Ovary (tissue), 9 donors: ENCODE measurements around the gene TMCC3. TPM values are rescaled to one million over a fixed set of nuclear protein-coding genes. Genes with fewer than 3 reads are reported as not detected.
A peak's percentile ranks its signal among the peaks of the same experiment; 100 is the strongest.

Experiments used
- DNase-seq, 5 donors: peaks; one replicate each; pipeline ENCODE4 v3.0.0-alpha.2; 2019 to 2020
- H3K27ac ChIP-seq, 2 donors: fragments of 200-600 bp; one replicate each; pipeline versions ENCODE4 v1.5.1 to v1.8.0; 2019 to 2022
- H3K27me3 ChIP-seq: fragments of 200-600 bp; one replicate; pipeline ENCODE4 v1.8.0; 2022
- H3K36me3 ChIP-seq: fragments of 200-600 bp; sonication (generic); one replicate; pipeline ENCODE4 v1.5.1; 2019
- H3K4me1 ChIP-seq: one replicate; pipeline ENCODE4 v1.8.1; 2013; ENCODE audit warnings: mild to moderate bottlenecking, moderate library complexity; ENCODE audit not compliant: insufficient read depth
- H3K4me3 ChIP-seq: fragments of 200-600 bp; sonication (generic); one replicate; pipeline ENCODE4 v1.5.1; 2017
- H3K9me3 ChIP-seq, 2 donors: fragments of 200-600 bp in 1 of 2; sonication (generic) in 1 of 2; one replicate each; pipeline versions ENCODE4 v1.5.1 to v1.8.1; 2013 to 2019; ENCODE audit warnings: mild to moderate bottlenecking in 1 of 2, moderate library complexity in 1 of 2
- CTCF ChIP-seq, 3 donors: fragments of 450-650 bp in 2 of 3; fragments of 200-600 bp in 1 of 3; IDR thresholded peaks; one replicate each; pipeline versions ENCODE4 v1.5.1 to v1.8.0; 2016 to 2022; ENCODE audit warnings: antibody characterized with exemption in 3 of 3, mild to moderate bottlenecking in 1 of 3
- EP300 ChIP-seq: sonication (generic); formaldehyde crosslinking; IDR thresholded peaks from one replicate; pipeline ENCODE4 v1.6.1; 2017; ENCODE audit warnings: antibody characterized with exemption
- POLR2A ChIP-seq: fragments of 450-650 bp; IDR thresholded peaks from one replicate; pipeline ENCODE4 v1.6.1; 2017; ENCODE audit warnings: antibody characterized with exemption, mild to moderate bottlenecking, moderate library complexity
- WGBS, 3 donors: extraction: QIAGEN DNeasy Blood & Tissue Kit in 1 of 3; methylation state at CpG; one replicate each; pipeline versions ENCODE4 v1.1.5 to v1.1.7; 2013 to 2017; 5-methylcytosine and 5-hydroxymethylcytosine counted together
- intact Hi-C, 4 donors: fragments of 100-400 bp; cut with DNase I; formaldehyde crosslinking; loops; one replicate each; pipeline versions ENCODE4 v1.11.0 to v1.15.1; 2022 to 2023
- polyA plus RNA-seq, 2 donors: library from polyadenylated mRNA; stranded (reverse); fragments of 200-250 nt in 1 of 2; fragments of 350-450 nt in 1 of 2; fragmentation: Illumina TruSeq in 1 of 2; extraction: RNeasy Lipid Tissue Mini Kit (QIAGEN cat#74804) in 1 of 2; gene quantifications; one replicate each; pipeline ENCODE4 v1.2.3, GENCODE V29; 2013 to 2014
- total RNA-seq, 7 donors: library from RNA; depleted of rRNA in 2 of 7; stranded (reverse); fragments of >200 nt in 2 of 7; fragmentation: NEBNext Ultra II Directional in 3 of 7; extraction: Animal tissue kit (Norgen Biotek cat#: 25700) in 3 of 7; gene quantifications; one replicate each; pipeline versions ENCODE4 v1.1.0 to v1.2.4, GENCODE V29; 2016 to 2023
- donor health status: DM: no; HTN: no; CAD: no; lungs with moderate emphysema.
- donor health status: DM: no; HTN: no; CAD: no.
- donor health status: Bipolar disorder and iron deficiency.
- donor health status: DM: yes; HTN: yes; CAD: no.
- donor health status: DM: no; HTN: no; CAD: no.
- donor health status: DM: yes; HTN: yes; CAD: no.

The TMCC3 gene
- total and polyA plus RNA-seq, 9 donors: 4.8 to 24.6 (median 9.6) TPM

- 63 to 68% (median 65%) methylated on average over 3 of the region's 3 CpGs for WGBS, 3 donors
- no peak for TF ChIP-seq POLR2A
- no peak for TF ChIP-seq EP300
- TF ChIP-seq CTCF (IDR thresholded peaks at IDR 0.05): no peak
- H3K27ac ChIP-seq: no peak overlapping the region
Observed at GRCh38 chr12:94659346-94659930, 9.1 kb upstream of the TMCC3 start.

GRCh38 chr12:94658931-94659330, 8.6 kb upstream of the TMCC3 start:
- H3K4me1 ChIP-seq: no peaks in the 10 kb centered on the region
- WGBS, 3 donors: 4 to 16% (median 11%) methylated on average over 1 of the region's 1 CpG
- TF ChIP-seq CTCF (IDR thresholded peaks at IDR 0.05) (no peak), POLR2A (no peak), EP300 (no peak)
- H3K27ac ChIP-seq: no peak overlapping the region
- H3K27me3 ChIP-seq: no peaks in the 10 kb centered on the region
- no peaks in the 10 kb centered on the region for H3K9me3 ChIP-seq
- intact Hi-C loops: no loop called here
- H3K36me3 ChIP-seq: no peaks in the 10 kb centered on the region
- no peak overlapping the region for H3K4me3 ChIP-seq
- no peak for DNase-seq

More at GRCh38 chr12:94659346-94659930, 9.1 kb upstream of the TMCC3 start:
- no peaks in the 10 kb centered on the region for H3K9me3 ChIP-seq
- H3K4me1 ChIP-seq: no peaks in the 10 kb centered on the region
- no peak overlapping the region for H3K4me3 ChIP-seq
- DNase-seq: no peak
- intact Hi-C loops: no loop called here
- no peaks in the 10 kb centered on the region for H3K36me3 ChIP-seq
- H3K27me3 ChIP-seq: no peaks in the 10 kb centered on the region

GRCh38 chr12:94656556-94656955, 6.2 kb upstream of the TMCC3 start:
- 95 to 97% (median 97%) methylated on average over 4 of the region's 4 CpGs for WGBS, 3 donors

GRCh38 chr12:94649349-94650142, 811 bp downstream of the TMCC3 start:
- no peaks in the 10 kb centered on the region for H3K27me3 ChIP-seq
- peak; percentile 46 to 73 (median 63) for DNase-seq
- peak overlapping the region; percentile 61 for H3K4me3 ChIP-seq
- H3K27ac ChIP-seq: peak overlapping the region; percentile 56 to 62
- intact Hi-C loops: loop anchor here in 1 of 4 donors (10.0 kb wide), 1 partner anchor 225 kb away; no protein-coding TSS in a partner anchor
- no peaks in the 10 kb centered on the region for H3K36me3 ChIP-seq
- H3K4me1 ChIP-seq: no peaks in the 10 kb centered on the region
- H3K9me3 ChIP-seq: no peaks in the 10 kb centered on the region
- WGBS, 3 donors: 1 to 8% (median 3%) methylated on average over 25 to 72 of the region's 72 CpGs
- TF ChIP-seq POLR2A (no peak), CTCF (IDR thresholded peaks at IDR 0.05) (peak; percentile 28 to 43 (median 28))

More at GRCh38 chr12:94656556-94656955, 6.2 kb upstream of the TMCC3 start:
- Histone ChIP-seq H3K4me3 (no peak overlapping the region), H3K27ac (no peak overlapping the region), H3K27me3 (no peaks in the 10 kb centered on the region), H3K4me1 (no peaks in the 10 kb centered on the region), H3K9me3 (no peaks in the 10 kb centered on the region), H3K36me3 (no peaks in the 10 kb centered on the region)
- intact Hi-C loops: loop anchor here in 1 of 4 donors (2.0 kb wide), 1 partner anchor 64 kb away; no protein-coding TSS in a partner anchor
- no peak for TF ChIP-seq EP300
- no peak for TF ChIP-seq CTCF (IDR thresholded peaks at IDR 0.05)
- no peak for TF ChIP-seq POLR2A
- DNase-seq: no peak
